Endodermal cell (in vitro differentiated cells): ENCODE results near the gene ARF4. TPM values are rescaled to one million over a fixed set of nuclear protein-coding genes. Genes with fewer than 3 reads are reported as not detected.
"Not testable (repeated sequence)": the region's sequence is repeated elsewhere in the genome, so short reads cannot be mapped to it uniquely, and the experiment has no call there.

Experiments used
- DNase-seq: peaks from one replicate; pipeline ENCODE4 v3.0.0-alpha.2; 2017
- H3K27ac ChIP-seq: 2 replicates; pipeline ENCODE4 v1.5.1; 2013; ENCODE audit warnings: mild to moderate bottlenecking, low read depth, low read length, moderate library complexity
- H3K27me3 ChIP-seq: 2 replicates; pipeline ENCODE4 v1.6.1; 2013; ENCODE audit warnings: mild to moderate bottlenecking, low read length, moderate library complexity; ENCODE audit not compliant: insufficient read depth, control insufficient read depth, poor library complexity, severe bottlenecking
- H3K36me3 ChIP-seq: 2 replicates; pipeline ENCODE4 v1.7.0; 2013; ENCODE audit warnings: mild to moderate bottlenecking, low read length, moderate library complexity; ENCODE audit not compliant: control insufficient read depth, insufficient read depth
- H3K4me1 ChIP-seq: one replicate; pipeline ENCODE4 v1.7.0; 2013; ENCODE audit warnings: low read length; ENCODE audit not compliant: control insufficient read depth, insufficient read depth
- H3K4me3 ChIP-seq: 2 replicates; pipeline ENCODE4 v1.5.1; 2013; ENCODE audit warnings: mild to moderate bottlenecking, low read length, moderate library complexity
- H3K9ac ChIP-seq: 2 replicates; pipeline ENCODE4 v1.6.1; 2013; ENCODE audit warnings: mild to moderate bottlenecking, low read length, moderate library complexity; ENCODE audit not compliant: poor library complexity, severe bottlenecking; ENCODE audit errors: extremely low read depth
- H3K9me3 ChIP-seq: 2 replicates; pipeline ENCODE4 v1.6.1; 2013; ENCODE audit warnings: mild to moderate bottlenecking, low read length, moderate library complexity; ENCODE audit not compliant: control insufficient read depth
- H3K27ac Mint-ChIP-seq: 2 replicates; pipeline ENCODE4 v1.8.0; 2020; ENCODE audit warnings: mixed read lengths
- H3K27me3 Mint-ChIP-seq: 2 replicates; pipeline ENCODE4 v1.8.0; 2021; ENCODE audit warnings: mild to moderate bottlenecking, mixed read lengths; ENCODE audit not compliant: insufficient read depth
- H3K36me3 Mint-ChIP-seq: 2 replicates; pipeline ENCODE4 v1.8.0; 2020; ENCODE audit warnings: low read depth, mixed read lengths
- H3K4me1 Mint-ChIP-seq: 2 replicates; pipeline ENCODE4 v1.8.0; 2020; ENCODE audit warnings: mixed read lengths
- H3K4me3 Mint-ChIP-seq: 2 replicates; pipeline ENCODE4 v1.8.0; 2020; ENCODE audit warnings: mild to moderate bottlenecking, moderate library complexity, mixed read lengths
- H3K9me3 Mint-ChIP-seq: 2 replicates; pipeline ENCODE4 v1.8.0; 2020; ENCODE audit warnings: mild to moderate bottlenecking, mixed read lengths
- WGBS, 2 experiments: methylation state at CpG; one replicate each; pipeline versions ENCODE4 v1.1.5 to v1.1.7; 2013; ENCODE audit warnings: missing lambda C conversion rate in 2 of 2, mixed read lengths in 1 of 2; ENCODE audit not compliant: insufficient coverage in 1 of 2, insufficient read length in 1 of 2; 5-methylcytosine and 5-hydroxymethylcytosine counted together
- total RNA-seq, 2 donors: library from RNA; stranded (reverse); fragmentation: NEBNext Ultra II Directional in 1 of 2; extraction: Animal tissue kit (Norgen Biotek cat#: 25700) in 1 of 2; gene quantifications; 2 replicates in 1 of 2; 3 replicates in 1 of 2; pipeline ENCODE4 v1.2.1, GENCODE V29; 2021
- TF ChIP-seq, protein P1 (sequence below): fragments of 200-600 bp; sonication (generic); conservative IDR thresholded peaks from 2 replicates; pipeline ENCODE4 v1.5.0; 2021; ENCODE audit warnings: antibody characterized with exemption, mild to moderate bottlenecking

The ARF4 gene
- total RNA-seq, 2 donors from 2014 or later: 176 to 188 TPM

DNA sequence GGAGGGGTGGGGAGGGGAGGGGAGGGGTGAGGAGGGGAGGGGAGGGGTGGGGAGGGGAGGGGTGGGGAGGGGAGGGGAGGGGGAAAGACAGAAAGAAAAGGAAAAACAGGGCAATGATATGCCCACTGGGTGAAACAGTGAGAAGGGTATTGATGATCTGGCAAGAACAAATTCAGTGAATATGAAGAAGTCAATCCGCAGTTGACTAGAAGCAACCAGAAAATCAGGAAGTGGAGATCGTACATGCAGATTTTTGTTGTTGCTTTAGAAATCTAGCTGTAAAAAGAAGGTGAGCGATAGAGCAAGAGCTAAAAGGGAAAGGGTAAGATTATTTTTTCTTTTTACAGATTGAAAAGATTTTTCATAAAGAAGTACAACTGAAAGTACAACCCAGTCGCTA is 47.6 kb upstream of the ARF4 start:
- Histone ChIP-seq H3K36me3 (peaks cover 50% of the 10 kb centered on the region), H3K27ac (no peak overlapping the region), H3K4me3 (no peak overlapping the region), H3K27me3 (no peaks in the 10 kb centered on the region), H3K4me1 (no peaks in the 10 kb centered on the region), H3K9me3 (peaks cover 16% of the 10 kb centered on the region), H3K9ac (no peak overlapping the region)
- TF ChIP-seq, protein P1, sequence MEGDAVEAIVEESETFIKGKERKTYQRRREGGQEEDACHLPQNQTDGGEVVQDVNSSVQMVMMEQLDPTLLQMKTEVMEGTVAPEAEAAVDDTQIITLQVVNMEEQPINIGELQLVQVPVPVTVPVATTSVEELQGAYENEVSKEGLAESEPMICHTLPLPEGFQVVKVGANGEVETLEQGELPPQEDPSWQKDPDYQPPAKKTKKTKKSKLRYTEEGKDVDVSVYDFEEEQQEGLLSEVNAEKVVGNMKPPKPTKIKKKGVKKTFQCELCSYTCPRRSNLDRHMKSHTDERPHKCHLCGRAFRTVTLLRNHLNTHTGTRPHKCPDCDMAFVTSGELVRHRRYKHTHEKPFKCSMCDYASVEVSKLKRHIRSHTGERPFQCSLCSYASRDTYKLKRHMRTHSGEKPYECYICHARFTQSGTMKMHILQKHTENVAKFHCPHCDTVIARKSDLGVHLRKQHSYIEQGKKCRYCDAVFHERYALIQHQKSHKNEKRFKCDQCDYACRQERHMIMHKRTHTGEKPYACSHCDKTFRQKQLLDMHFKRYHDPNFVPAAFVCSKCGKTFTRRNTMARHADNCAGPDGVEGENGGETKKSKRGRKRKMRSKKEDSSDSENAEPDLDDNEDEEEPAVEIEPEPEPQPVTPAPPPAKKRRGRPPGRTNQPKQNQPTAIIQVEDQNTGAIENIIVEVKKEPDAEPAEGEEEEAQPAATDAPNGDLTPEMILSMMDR: no peak
- peaks cover 57% of the 10 kb centered on the region for H3K36me3 Mint-ChIP-seq
- H3K27me3 Mint-ChIP-seq: no peaks in the 10 kb centered on the region
- H3K27ac Mint-ChIP-seq: no peak overlapping the region
- WGBS, 2 experiments: 98% methylated on average over 4 of the region's 4 CpGs
- no peak overlapping the region for H3K4me3 Mint-ChIP-seq
- H3K9me3 Mint-ChIP-seq: peaks cover 14% of the 10 kb centered on the region
- DNase-seq: no peak
- H3K4me1 Mint-ChIP-seq: no peaks in the 10 kb centered on the region

DNA sequence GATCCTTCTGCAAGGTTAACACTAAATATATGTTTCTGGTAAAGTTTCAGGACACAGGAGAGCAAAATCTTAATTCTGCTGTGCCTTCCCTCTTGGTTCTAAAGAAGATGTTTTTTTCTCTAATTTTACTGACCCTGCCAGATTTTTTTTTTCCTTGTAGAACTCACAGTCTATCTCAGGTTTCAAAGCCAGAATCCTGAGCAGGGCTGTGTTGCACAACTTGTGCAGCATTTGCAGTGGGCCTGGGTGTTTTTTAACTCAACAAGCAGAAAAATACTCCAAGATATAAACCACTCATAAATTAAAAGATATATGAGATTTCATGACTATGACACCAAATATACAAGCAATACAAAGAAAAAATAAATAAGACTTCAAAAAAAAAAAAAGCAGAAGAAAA is 40.2 kb upstream of the ARF4 start:
- no peak overlapping the region for H3K4me3 Mint-ChIP-seq
- peaks cover 48% of the 10 kb centered on the region for H3K36me3 Mint-ChIP-seq
- Histone ChIP-seq H3K27ac (no peak overlapping the region), H3K4me1 (no peaks in the 10 kb centered on the region), H3K27me3 (no peaks in the 10 kb centered on the region), H3K9me3 (peaks cover 4% of the 10 kb centered on the region), H3K9ac (no peak overlapping the region), H3K36me3 (peaks cover 56% of the 10 kb centered on the region), H3K4me3 (no peak overlapping the region)
- H3K4me1 Mint-ChIP-seq: no peaks in the 10 kb centered on the region
- no peak for DNase-seq
- no peaks in the 10 kb centered on the region for H3K9me3 Mint-ChIP-seq
- TF ChIP-seq, protein P1: no peak
- no peaks in the 10 kb centered on the region for H3K27me3 Mint-ChIP-seq
- no peak overlapping the region for H3K27ac Mint-ChIP-seq

DNA sequence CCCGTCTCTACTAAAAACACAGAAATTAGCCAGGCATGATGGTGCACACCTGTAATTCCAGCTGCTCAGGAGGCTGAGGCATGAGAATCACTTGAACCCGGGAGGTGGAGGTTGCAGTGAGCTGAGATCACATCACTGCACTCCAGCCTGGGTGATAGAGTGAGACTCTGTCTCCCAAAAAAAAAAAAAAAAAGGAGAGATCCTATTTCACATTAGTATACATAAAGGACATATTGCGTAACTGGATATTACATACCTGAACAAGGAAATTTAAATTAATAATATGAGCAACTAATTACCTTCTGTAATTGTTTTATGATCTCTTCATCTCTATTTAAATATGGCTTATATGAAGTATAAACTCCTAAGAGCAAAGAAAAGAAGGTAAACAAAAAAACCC is 37.1 kb upstream of the ARF4 start:
- peaks cover 56% of the 10 kb centered on the region for H3K36me3 ChIP-seq
- H3K9me3 ChIP-seq, H3K9ac ChIP-seq, H3K4me1 Mint-ChIP-seq, H3K4me3 Mint-ChIP-seq, H3K4me1 ChIP-seq, H3K27me3 Mint-ChIP-seq, H3K27ac ChIP-seq, DNase-seq, H3K27ac Mint-ChIP-seq, H3K4me3 ChIP-seq, H3K9me3 Mint-ChIP-seq, H3K27me3 ChIP-seq: not testable (repeated sequence)
- H3K36me3 Mint-ChIP-seq: peaks cover 46% of the 10 kb centered on the region
- WGBS, 2 experiments: 86 to 93% methylated on average over 2 of the region's 3 CpGs

DNA sequence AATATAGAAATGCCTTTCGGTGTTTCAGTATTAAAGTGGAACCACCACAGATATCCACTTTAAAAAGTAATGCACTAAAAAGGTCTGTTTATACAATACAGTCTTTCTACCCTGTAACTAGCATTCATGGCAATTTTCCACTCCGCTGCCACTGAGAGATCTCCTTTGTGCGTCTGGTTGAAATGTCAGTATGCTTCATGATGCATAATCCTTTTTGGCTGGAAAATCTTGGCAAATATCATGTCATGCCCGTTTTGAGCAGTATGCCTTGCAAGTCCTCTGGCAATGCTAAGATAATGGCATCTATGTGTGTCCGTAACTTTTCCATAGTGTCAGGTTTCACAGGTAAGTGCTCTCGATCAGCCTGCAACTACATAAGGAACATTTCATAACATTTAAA is 30.8 kb upstream of the ARF4 start:
- Histone ChIP-seq H3K9me3 (no peaks in the 10 kb centered on the region), H3K9ac (no peak overlapping the region), H3K27ac (no peak overlapping the region), H3K36me3 (peaks cover 74% of the 10 kb centered on the region), H3K4me3 (no peak overlapping the region), H3K4me1 (no peaks in the 10 kb centered on the region), H3K27me3 (no peaks in the 10 kb centered on the region)
- Mint-ChIP-seq H3K4me1 (no peaks in the 10 kb centered on the region), H3K36me3 (peaks cover 71% of the 10 kb centered on the region), H3K27ac (no peak overlapping the region), H3K27me3 (no peaks in the 10 kb centered on the region), H3K9me3 (no peaks in the 10 kb centered on the region), H3K4me3 (no peak overlapping the region)
- DNase-seq: no peak
- whole genome bisulfite sequencing, 2 experiments: 94 to 96% methylated on average over 5 to 6 of the region's 6 CpGs
- TF ChIP-seq, protein P1: no peak
